ENCODE measurements around the gene PELO. TPM values are rescaled to one million over a fixed set of nuclear protein-coding genes. Genes with fewer than 3 reads are reported as not detected.

Gene PELO
- total and polyA plus RNA-seq, 9 of the 15 experiments (the other 6 are each of a cell fraction or from before 2014, with no cell fraction given): 5.8 to 14.6 (median 9.6) TPM

- TF ChIP-seq, protein P1, sequence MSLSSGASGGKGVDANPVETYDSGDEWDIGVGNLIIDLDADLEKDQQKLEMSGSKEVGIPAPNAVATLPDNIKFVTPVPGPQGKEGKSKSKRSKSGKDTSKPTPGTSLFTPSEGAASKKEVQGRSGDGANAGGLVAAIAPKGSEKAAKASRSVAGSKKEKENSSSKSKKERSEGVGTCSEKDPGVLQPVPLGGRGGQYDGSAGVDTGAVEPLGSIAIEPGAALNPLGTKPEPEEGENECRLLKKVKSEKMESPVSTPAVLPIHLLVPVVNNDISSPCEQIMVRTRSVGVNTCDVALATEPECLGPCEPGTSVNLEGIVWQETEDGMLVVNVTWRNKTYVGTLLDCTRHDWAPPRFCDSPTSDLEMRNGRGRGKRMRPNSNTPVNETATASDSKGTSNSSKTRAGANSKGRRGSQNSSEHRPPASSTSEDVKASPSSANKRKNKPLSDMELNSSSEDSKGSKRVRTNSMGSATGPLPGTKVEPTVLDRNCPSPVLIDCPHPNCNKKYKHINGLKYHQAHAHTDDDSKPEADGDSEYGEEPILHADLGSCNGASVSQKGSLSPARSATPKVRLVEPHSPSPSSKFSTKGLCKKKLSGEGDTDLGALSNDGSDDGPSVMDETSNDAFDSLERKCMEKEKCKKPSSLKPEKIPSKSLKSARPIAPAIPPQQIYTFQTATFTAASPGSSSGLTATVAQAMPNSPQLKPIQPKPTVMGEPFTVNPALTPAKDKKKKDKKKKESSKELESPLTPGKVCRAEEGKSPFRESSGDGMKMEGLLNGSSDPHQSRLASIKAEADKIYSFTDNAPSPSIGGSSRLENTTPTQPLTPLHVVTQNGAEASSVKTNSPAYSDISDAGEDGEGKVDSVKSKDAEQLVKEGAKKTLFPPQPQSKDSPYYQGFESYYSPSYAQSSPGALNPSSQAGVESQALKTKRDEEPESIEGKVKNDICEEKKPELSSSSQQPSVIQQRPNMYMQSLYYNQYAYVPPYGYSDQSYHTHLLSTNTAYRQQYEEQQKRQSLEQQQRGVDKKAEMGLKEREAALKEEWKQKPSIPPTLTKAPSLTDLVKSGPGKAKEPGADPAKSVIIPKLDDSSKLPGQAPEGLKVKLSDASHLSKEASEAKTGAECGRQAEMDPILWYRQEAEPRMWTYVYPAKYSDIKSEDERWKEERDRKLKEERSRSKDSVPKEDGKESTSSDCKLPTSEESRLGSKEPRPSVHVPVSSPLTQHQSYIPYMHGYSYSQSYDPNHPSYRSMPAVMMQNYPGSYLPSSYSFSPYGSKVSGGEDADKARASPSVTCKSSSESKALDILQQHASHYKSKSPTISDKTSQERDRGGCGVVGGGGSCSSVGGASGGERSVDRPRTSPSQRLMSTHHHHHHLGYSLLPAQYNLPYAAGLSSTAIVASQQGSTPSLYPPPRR (CRISPR knock-in tag; IDR thresholded peaks at IDR 0.05; ENCODE audit: borderline replicate concordance): no peak
- TF ChIP-seq ZNF407 (IDR thresholded peaks at IDR 0.05; ENCODE audit: low read depth) (no peak), ZEB2 (IDR thresholded peaks at IDR 0.05) (peak; percentile 13; the same call in 1 of the 2 replicates), NFE2 (IDR thresholded peaks at IDR 0.05; ENCODE audit: low read depth) (peak; percentile 93), TAF15 (IDR thresholded peaks at IDR 0.05; ENCODE audit: low read depth, low read length) (no peak), GABPB1 (CRISPR knock-in tag; IDR thresholded peaks at IDR 0.05) (no peak), SLC30A9 (CRISPR knock-in tag; IDR thresholded peaks at IDR 0.05) (no peak)
- TF ChIP-seq, protein P2, sequence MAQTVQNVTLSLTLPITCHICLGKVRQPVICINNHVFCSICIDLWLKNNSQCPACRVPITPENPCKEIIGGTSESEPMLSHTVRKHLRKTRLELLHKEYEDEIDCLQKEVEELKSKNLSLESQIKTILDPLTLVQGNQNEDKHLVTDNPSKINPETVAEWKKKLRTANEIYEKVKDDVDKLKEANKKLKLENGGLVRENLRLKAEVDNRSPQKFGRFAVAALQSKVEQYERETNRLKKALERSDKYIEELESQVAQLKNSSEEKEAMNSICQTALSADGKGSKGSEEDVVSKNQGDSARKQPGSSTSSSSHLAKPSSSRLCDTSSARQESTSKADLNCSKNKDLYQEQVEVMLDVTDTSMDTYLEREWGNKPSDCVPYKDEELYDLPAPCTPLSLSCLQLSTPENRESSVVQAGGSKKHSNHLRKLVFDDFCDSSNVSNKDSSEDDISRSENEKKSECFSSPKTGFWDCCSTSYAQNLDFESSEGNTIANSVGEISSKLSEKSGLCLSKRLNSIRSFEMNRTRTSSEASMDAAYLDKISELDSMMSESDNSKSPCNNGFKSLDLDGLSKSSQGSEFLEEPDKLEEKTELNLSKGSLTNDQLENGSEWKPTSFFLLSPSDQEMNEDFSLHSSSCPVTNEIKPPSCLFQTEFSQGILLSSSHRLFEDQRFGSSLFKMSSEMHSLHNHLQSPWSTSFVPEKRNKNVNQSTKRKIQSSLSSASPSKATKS (CRISPR knock-in tag; IDR thresholded peaks at IDR 0.05): no peak
- TF ChIP-seq, protein P3, sequence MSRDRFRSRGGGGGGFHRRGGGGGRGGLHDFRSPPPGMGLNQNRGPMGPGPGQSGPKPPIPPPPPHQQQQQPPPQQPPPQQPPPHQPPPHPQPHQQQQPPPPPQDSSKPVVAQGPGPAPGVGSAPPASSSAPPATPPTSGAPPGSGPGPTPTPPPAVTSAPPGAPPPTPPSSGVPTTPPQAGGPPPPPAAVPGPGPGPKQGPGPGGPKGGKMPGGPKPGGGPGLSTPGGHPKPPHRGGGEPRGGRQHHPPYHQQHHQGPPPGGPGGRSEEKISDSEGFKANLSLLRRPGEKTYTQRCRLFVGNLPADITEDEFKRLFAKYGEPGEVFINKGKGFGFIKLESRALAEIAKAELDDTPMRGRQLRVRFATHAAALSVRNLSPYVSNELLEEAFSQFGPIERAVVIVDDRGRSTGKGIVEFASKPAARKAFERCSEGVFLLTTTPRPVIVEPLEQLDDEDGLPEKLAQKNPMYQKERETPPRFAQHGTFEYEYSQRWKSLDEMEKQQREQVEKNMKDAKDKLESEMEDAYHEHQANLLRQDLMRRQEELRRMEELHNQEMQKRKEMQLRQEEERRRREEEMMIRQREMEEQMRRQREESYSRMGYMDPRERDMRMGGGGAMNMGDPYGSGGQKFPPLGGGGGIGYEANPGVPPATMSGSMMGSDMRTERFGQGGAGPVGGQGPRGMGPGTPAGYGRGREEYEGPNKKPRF (IDR thresholded peaks at IDR 0.05; ENCODE audit: low read depth, low read length): no peak
These were observed 12.9 kb downstream of the PELO start (continued) for GRCh38 chr5:52800394-52801213.
